HL-60/S4 treated with phorbol 12-myristate 13-acetate at 8.2 ng/mL for 4 days and 3 days (cell line): ENCODE data around the gene ARHGAP23.

Experiments used
- in situ Hi-C: fragments of 300-500 bp; cut with MboI; formaldehyde crosslinking; loops from 2 replicates; pipeline ENCODE4 v1.15.0; 2022; ENCODE audit warnings: low sequenced_read_pairs

ARHGAP23 gene

DNA sequence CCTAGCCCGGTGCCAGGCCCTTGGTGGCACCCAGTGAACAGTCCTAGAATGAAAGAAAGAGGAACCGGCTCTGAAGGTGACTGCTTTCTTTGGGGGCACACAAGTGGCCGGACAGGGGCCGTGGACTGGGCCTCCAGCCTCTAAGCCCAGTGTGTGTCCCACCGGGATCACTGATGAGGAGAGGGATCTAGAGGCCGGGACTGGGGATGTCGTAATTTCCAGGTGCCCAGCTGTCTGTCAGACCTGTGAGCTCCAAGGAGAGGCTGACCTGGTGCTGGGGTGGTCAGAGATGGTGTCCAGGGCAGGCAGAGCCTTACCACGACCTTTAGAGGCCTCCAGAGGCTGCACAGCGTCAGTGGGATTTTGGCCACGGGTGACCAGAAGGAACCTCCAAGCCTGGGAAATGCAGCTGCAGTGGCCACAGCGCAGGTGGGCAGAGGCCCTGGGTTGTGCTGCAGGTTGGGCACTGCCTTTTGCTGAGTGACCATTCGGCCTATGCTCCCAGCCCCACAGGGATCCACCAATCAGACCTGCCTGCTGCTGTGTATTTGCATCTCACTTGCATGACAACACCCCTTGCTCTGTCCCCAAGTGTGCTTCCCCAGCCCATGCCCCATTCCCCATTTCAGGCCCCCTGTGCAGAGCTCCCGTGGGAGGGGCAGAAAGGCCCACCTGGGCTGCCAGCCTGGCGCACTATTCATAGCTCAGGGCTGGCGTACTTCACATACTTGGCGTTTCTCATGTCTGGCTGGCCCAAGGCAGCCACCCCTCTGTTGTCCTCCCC lies 12.5 kb downstream of the ARHGAP23 start:
- in situ Hi-C loops = no loop called here

DNA sequence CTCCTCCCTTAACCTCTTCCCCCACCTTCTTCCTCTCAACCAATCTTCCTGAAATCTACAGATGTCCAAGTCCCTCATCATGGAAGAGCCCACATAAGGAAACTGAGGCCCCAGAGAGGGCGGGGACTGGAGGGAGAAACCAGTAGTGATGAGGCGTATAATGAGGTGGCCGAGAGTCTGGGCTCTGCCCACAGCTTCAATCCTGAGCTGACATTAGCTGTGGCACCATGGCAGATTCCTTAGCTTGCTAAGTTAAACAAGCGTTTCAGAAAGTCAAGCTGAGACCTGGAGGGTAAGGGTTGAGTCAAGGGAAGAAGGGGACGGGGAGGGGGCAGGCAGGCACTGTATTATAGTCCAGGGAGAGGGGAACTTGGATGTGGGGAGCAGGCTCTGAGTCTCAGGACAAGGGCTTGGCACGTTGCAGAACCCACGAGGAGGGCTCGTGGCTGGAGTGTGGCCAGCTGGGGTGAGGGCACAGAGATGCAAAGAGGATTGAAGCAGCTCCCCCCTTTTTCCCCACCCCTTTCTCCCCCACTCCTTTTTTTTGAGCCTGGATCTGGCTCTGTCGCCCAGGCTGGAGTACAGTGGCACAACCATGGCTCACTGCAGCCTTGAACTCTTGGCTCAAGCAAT lies 13.3 kb downstream of the ARHGAP23 start:
- in situ Hi-C loops = no loop called here

DNA sequence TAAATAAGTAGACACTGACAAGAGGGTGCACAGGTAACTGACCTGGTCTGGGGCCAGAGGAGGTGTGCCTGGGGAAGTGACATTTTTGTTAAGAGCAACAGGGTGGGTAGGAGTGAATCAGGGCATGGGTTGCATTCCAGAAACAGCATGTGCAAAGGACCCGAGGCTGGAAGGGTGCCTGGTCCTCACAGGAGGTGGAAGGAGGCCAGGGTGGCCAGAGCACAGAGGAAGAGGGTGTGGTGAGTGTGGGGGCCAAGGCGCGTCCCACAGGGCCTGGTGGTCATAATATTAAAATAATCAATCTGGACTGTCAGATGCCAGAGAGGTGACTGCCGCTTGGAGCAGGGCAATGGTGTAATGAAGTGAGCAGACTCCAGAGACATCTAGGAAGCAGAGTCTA lies 14.3 kb downstream of the ARHGAP23 start:
- in situ Hi-C loops = no loop called here

DNA sequence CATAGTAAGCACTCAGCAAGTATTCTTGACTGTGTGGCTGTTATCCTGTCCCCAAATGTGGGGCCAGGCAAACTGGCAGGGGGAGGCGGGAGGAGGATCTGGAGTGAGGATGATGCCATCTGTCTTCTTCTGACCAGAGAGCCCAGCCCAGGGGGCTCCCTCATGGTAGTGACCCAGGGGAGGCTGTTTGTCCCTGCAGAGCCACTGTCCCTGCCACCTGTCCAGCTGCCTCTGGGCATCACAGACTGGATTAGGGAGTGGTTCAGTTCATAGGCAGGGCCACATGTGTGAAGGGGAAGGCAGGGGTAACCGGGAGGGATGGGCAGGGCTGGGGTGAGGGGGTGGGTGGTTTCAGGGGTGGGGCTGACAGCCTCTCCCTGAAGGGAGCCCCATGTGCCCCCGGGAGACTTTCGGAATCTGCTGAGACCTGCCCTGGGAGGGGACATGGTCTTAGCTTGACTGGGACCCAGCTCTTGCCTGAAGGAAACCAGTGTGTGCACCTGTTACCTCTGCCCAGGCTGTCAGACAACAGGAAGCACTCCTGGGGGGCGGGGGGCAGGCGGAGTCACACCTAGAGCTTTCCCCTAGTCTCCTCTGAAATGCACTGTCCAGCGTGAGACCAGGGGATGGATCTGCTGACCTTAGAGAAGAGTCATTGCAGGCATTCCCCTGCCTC lies 15.2 kb downstream of the ARHGAP23 start:
- in situ Hi-C loops = no loop called here

DNA sequence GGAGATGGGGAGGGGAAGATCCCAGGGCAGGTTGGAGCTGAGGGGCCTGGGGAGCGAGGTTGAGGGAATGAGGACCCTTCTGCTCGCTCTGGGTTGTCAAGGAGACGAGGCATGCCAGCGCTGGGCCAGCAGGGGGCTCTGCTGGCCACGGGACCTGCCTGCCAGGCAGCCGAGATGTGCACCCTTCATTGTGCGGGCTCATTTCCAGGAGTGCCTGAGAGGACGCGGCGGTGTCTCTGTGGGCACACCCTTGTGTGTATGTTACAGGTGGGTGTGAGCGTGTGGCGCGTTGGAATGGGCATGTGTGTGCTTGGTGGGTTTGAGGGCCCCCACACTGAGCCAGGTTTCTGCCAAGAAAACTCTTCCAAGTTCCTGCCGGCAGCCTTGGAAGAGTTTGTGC lies 15.9 kb downstream of the ARHGAP23 start:
- in situ Hi-C loops = no loop called here

DNA sequence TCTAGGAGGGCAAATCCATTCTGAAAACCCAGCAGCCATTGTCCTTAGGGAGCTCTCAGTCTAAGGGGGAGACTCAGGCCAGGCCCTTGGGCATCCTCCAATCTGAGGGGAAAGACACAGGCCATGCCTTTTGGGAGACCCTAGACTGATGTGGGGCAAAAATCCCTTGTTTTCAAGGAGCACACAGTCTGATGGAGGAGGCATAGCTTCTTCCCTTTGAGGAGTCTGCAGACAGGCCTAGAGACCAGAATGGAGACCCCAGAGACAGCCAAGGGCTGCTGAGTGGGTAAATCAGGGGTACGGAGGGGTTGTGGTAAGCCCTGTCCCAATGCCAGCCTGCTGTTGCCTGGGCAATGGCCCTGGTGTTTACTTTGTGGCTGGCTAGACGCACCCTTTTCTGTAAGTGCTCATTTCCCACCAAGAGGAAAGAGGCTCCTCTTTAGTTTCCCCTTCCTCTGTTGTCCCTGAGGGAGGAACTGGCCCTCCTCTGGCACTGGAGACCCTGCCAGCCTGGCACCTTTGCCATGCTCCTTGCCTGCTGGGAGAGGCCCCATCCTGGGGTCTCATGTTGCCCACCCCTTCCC lies 19.3 kb downstream of the ARHGAP23 start:
- in situ Hi-C loops = no loop called here

DNA sequence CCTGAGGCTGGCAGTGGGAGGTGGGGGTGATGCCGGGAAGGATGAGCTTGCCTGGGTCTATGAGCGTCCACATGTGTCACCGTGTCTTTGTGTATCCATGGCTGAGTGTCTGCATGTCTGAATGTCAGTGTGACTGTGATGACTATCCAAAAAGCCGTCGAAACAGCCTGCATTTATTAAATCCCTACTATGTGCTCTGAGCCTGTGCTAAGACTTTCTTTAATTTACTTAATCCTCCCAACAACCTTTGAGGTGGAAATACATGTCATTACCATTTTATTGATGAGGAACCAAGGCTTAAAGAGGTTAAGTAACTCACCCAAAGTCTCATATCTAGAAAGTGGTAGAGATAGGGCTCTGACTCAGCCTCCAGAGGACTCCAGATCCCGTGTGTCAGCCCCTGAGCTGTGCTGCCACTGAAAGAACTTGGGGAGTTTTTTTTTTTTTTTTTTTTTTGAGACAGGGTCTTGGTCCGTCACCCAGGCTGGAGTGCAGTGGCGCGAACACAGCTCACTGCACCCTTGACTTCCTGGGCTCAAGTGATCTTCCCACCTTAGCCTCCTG lies 20.0 kb downstream of the ARHGAP23 start:
- in situ Hi-C loops = no loop called here

DNA sequence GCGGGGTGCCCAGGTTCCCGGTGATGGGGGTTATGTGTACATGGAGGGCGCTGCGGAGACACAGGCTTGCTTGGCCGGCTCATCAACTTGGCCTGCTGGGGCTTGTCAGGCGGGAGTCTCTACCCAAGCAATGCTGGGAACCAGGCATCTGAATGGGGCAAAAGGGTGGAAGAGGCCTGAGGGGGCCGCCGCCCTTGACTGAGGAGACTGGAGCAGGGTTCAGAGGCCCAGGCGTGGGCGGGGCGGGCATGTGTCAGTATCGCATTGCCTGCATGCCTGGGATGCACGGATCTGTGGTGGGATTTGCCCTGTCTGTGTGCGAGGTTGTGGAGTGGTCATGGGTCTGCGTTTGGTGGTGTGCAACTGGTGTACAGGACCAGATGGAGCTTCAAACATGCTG lies 21.1 kb downstream of the ARHGAP23 start:
- in situ Hi-C loops = no loop called here

DNA sequence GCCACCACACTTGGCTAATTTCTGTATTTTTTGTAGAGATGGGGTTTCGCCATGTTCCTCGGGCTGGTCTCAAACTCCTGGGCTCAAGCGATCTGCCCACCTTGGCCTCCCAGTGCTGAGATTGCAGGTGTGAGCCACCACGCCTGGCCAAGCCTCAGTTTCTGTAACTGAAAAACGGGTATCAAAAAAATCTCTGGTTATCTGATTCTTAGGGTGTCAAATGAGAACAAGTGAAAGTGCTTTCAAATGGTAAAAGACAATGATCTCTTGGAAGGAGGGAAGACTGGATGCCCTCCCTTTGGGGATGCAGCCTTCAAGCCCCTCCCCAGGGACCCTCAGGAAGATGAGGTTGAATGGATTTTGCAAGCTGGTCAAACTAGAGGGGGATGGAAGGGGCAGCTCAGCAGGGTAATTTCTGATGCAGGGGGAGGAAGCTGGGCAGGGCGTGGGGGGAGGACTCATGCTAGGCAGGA lies 22.3 kb downstream of the ARHGAP23 start:
- in situ Hi-C loops = no loop called here

DNA sequence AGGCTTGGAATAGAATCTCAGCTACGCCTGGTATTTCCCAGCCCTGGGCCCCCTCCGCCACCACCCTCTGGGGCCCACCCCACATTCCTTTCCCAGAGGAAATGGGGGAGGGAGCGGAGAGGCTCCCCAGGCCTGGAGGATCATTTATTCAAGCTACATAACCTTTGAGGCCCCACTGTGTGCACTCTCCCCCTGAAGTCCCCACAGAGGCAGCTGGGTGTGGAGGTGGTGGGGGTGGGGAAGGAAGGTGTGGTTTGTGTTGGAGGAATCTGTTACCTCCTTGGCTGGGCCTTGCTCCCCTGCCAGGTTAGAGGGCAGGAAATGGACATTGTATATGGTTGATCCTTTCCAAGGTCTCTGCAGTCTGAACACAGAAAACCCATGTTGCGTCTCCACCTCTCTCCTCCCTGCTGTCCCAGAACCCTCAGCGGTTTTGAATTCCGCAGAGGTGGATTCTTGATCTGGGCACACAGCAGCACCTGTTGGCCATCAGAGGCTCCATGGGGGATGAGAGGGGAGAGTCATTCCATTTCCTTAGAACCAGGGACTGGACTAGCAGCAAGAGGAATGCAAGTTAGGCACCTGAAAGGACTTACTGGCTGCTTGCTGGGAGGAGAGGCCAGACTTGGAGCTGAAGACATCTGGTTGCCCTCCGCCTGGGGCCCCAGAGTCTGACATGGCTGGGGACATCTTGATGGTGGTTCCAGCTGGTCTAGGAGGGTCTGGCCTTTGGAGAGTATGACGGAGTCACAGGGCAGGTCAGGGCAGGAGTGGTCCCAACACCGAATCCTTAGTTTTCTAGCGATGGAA lies 23.0 kb downstream of the ARHGAP23 start:
- in situ Hi-C loops = no loop called here

DNA sequence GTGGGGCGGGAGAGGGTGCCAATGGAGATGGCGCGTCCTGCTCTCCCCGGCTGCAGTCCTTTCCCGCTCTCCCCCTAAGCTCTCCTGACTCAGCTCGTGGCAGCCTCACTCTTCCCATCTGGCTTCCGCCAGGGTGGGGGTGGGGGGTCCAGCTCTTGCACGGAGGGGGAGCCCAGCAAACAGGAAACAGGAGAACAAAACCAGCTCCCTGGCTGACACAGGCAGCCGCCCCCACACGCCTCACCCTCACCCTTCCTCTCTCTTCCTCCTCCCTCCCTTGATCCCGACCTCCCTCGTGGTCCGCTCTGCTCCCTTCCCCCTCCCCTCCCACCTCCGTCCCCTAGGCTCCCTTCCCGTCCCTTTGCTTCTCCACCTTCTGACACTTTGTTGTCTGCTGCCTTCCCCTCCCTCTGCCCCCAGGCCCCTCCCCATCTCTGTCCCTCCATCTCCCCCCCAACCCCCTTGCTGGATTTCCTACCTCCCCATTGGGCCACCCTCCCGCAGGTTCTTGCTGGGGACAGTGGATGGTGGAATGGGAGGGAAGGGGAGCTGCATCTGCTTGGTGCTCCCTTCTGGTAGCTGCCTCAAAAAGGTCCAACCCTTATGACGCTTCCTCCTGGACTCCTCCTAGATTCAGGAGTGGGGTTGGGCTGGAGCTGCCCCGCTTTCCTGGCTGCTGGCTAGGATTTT lies 23.7 kb downstream of the ARHGAP23 start:
- in situ Hi-C loops = no loop called here

DNA sequence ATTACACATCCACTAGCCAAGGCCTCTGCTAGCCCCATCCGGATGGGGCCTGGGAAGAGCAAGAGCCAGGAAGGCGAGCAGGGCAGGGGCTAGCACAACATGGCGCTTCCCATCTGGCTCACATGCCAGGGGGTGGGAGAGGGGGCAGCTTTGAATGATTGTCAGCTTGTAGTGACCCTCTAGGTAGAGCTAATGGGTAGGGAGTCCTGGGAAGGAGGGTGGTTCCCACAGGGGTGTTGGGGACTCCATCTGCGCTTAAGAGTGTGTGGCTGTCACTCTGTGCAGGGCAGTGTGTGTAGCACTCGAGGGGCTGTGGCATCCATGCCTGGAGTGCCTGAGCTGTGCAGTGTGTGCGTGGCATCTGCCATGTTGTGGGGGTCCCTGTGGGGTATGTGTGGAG lies 24.5 kb downstream of the ARHGAP23 start:
- in situ Hi-C loops = no loop called here

DNA sequence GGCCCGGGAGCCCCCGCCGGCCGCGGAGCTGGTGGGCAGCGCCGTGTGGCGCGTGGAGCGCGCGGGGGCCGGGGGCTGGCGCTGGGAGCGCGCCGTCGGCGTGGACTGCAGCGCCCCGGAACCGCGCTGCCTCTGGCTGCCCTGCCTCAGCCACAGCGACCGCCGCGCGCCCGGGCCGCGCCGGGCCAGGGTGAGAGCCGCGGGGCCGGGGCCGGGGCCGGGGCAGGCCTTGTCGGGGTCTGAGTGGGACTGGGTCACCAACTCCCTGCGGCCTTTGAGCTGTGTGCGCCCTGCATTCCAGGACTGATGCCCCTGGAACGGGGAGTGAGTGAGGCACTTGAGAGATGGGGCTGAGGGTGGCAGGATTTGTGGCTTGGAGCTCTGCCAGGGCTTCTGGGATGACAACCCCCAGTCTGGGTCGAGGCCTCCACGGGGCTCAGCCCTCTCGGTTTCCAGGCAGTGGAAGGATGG lies 25.7 kb downstream of the ARHGAP23 start:
- in situ Hi-C loops = no loop called here

DNA sequence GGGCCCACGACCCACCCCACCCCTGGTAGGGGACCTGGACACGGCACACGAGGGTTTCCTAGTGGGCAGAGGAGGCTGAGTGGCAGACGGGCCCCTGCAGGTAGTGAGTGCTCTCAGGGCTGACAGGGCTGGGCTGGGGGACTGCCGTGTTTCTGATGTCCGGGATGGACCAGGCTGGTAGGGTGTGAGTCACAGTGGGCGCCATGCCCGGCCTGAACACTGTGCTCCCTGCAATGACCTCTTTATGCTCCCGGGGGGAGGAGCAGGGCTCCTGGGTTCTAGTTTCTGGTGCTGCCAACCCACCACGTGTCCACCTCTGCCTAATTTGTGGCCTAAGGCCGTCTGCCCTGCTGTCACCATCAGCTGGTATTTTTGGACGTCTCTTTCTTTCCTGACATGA lies 26.3 kb downstream of the ARHGAP23 start:
- in situ Hi-C loops = no loop called here

DNA sequence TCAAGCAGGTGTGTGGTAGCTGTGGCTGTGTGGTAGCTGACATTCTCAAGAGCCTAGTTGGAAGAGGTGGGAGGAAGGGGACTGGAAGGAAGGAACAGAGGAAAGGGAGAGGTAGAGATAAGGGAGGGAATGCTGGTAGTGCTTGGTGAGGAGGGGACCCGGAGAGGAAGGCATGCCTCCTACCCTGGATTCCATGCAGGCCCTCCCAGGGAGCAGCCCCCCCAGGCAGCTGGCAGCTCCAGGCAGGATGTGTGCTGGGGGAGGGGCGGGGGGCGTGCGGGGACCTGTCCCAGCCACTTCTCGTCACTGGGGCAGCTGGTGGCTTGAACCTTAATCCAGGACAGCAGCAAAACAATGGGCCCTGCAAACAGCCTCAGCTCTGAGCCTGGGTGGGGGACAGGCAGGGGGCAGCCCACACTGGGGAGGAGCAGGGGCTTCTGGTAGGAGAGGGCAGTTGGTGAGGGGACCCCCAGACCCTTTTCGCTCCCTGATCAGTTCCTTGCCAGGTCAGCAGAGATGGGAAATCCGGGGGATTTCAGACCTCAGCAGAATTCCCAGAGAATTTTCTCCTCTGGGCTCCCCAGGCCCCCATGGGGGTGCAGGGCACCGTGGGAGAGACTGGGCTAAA lies 27.1 kb downstream of the ARHGAP23 start:
- in situ Hi-C loops = no loop called here

DNA sequence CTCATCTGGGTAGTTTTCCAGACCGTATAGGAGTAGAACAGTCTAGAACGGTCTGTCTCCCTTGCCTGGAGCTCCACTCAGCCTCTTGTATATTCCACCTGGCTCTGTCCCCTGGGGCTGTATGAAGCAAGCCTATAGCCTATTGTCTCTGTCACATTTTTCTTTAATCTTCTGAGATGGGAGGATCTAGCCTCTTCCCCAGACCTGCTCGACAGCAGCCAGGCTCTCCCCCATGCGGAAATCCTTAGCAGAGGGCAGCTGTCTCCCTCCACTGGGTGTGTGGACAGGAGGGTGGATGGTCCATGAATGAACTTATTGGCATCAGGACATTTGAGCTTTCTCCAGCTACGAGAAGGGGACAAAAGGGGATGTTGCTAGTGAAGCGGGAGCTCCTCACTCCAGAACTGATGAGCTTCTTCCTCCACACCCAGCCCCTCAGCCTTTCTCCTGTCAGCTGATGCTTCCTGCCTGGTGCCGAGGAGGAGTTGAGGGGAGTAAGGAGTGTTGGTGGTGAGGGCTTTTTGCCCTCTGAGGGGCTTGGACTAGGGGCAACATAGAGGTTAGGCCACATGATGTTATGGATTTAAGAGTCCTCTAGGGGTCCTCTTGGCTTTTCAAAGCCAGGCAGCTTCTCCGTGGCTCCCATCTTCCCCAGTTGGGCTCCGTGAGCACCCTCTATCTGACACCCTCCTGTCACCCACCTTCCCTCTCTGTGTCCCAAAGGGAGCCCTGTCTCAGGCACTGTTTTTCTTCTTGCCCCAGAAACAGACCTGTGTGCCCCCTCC lies 28.0 kb downstream of the ARHGAP23 start:
- in situ Hi-C loops = no loop called here

DNA sequence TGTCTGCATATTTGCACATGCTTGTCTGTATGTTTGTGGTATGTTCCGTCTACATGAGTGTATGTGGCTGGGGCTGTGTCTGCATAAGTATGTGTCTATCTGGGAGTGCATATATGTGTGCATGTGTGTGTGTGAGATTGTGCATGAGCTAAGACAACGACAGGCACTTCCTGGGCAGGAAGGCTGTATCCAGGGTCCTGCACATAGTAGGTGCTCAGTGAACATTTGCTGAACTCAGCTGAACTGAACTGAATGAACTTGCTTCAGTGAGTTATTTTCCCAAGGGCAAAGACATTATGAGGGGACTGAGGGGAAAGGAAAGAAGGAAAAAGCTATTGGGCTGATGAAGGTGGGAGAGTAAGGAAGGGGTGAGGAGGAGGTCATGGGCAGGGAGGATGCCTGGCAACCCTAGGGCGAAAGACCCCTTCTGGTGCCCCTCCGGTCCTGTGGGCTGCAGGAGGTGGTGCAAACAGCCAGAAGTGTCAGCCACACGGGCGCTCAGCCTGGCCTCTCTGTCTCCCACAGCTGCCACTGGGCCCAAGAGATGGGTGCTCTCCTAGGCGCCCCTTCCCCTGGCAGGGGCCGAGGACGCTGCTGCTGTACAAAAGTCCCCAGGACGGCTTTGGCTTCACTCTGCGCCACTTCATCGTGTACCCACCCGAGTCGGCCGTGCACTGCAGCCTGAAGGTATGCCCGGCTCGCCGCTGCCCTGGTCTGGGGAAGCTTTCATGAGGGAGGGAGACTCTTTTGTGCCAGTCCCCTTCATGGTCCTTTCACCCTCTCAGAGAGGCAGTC lies 29.5 kb downstream of the ARHGAP23 start:
- in situ Hi-C loops = no loop called here

DNA sequence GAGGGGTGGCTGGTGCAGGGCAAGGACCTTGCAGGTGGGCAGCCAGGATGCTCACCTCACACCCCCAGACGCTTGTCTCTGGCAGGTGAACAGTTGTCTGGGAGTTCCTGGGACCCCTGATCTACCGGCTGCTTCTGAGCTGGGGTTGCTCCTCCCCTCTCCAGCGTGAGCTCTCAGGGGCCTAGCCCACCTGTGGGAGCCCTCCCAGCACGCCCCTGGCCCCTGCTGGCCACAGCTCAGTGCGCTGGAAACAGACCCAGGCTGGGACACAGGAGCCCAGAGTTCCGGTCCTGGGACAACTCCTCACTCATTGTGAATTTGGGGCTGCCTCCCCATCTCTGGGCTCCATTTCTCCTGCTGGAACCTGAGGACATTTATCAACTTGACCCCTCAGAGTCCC lies 30.3 kb downstream of the ARHGAP23 start:
- in situ Hi-C loops = no loop called here
